PC-3 (cell line): ENCODE measurements around the gene BCAS3. TPM values are rescaled to one million over a fixed set of nuclear protein-coding genes. Genes with fewer than 3 reads are reported as not detected.

Source experiments
- ATAC-seq: fragments of 200-7000 bp; cut with Tn5 transposase; 2 replicates; pipeline ENCODE4 v1.9.1; 2020; ENCODE audit warnings: mild to moderate bottlenecking, moderate library complexity
- BruUV-seq: library from RNA; stranded (reverse); fragments of 400-500 nt; replicated peaks from 2 replicates; lab custom pipeline; 2021; lab: Mats Ljungman, UMichigan
- CTCF ChIA-PET: fragments of 300-600 bp; sonication (Branson Sonifier 250); formaldehyde crosslinking; loops from one replicate; lab custom pipeline; 2022; ENCODE audit warnings: antibody characterized with exemption; lab: Charles Lee
- POLR2A ChIA-PET: fragments of 300-600 bp; sonication (Branson Sonifier 250); formaldehyde crosslinking; loops from one replicate; lab custom pipeline; 2022; ENCODE audit warnings: antibody characterized with exemption; ENCODE audit not compliant: unreplicated experiment; lab: Charles Lee
- DNase-seq: peaks from one replicate; pipeline ENCODE4 v3.0.0-alpha.2; 2015
- H2AFZ ChIP-seq: fragments of 300-600 bp; sonication (generic); 2 replicates; pipeline ENCODE4 v1.6.0; 2016; ENCODE audit warnings: antibody characterized with exemption, low read length
- H3F3A ChIP-seq: fragments of 300-600 bp; sonication (generic); one replicate; pipeline ENCODE4 v1.6.0; 2017; ENCODE audit warnings: antibody characterized with exemption, low read length, control low read depth, mild to moderate bottlenecking; ENCODE audit not compliant: unreplicated experiment
- H3K27ac ChIP-seq: fragments of 300-600 bp; sonication (generic); 2 replicates; pipeline ENCODE4 v1.5.1; 2016; ENCODE audit warnings: mild to moderate bottlenecking, low read length
- H3K27me3 ChIP-seq: fragments of 300-600 bp; sonication (generic); 2 replicates; pipeline ENCODE4 v1.6.1; 2016; ENCODE audit warnings: low read length, mixed read lengths
- H3K36me3 ChIP-seq: fragments of 300-600 bp; sonication (generic); 2 replicates; pipeline ENCODE4 v1.6.1; 2016; ENCODE audit warnings: low read depth, mixed run types, low read length, mixed read lengths
- H3K4me1 ChIP-seq: fragments of 300-600 bp; sonication (generic); 2 replicates; pipeline ENCODE4 v1.5.1; 2016; ENCODE audit warnings: low read length; ENCODE audit not compliant: insufficient read depth
- H3K4me2 ChIP-seq: fragments of 300-600 bp; sonication (generic); 2 replicates; pipeline ENCODE4 v1.6.0; 2016; ENCODE audit warnings: low read length
- H3K4me3 ChIP-seq: fragments of 300-600 bp; sonication (generic); 2 replicates; pipeline ENCODE4 v1.5.1; 2016; ENCODE audit warnings: mild to moderate bottlenecking, low read length, mixed read lengths
- H3K79me2 ChIP-seq: fragments of 300-600 bp; sonication (generic); 2 replicates; pipeline ENCODE4 v1.6.1; 2017; ENCODE audit warnings: low read length, mixed read lengths
- H3K9ac ChIP-seq: fragments of 300-600 bp; sonication (generic); 2 replicates; pipeline ENCODE4 v1.6.0; 2016; ENCODE audit warnings: mild to moderate bottlenecking, low read length
- H3K9me2 ChIP-seq: fragments of 300-600 bp; sonication (generic); replicated peaks from 2 replicates; pipeline ENCODE4 v1.6.1; 2016; ENCODE audit warnings: mixed run types, low read length, mixed read lengths
- H3K9me3 ChIP-seq: fragments of 300-600 bp; sonication (generic); 2 replicates; pipeline ENCODE4 v1.6.1; 2016; ENCODE audit warnings: low read length, mixed read lengths
- H4K20me1 ChIP-seq: fragments of 300-600 bp; sonication (generic); 2 replicates; pipeline ENCODE4 v1.6.1; 2016; ENCODE audit warnings: low read length, mixed read lengths
- EZH2 ChIP-seq: fragments of 300-600 bp; sonication (generic); IDR thresholded peaks from one replicate; pipeline ENCODE4 v1.6.1; 2017; ENCODE audit warnings: antibody characterized with exemption, mild to moderate bottlenecking, low read length; ENCODE audit not compliant: unreplicated experiment
- EZH2phosphoT487 ChIP-seq: fragments of 300-600 bp; sonication (generic); IDR thresholded peaks from 2 replicates; pipeline ENCODE4 v1.6.1; 2018; ENCODE audit warnings: mild to moderate bottlenecking, antibody characterized with exemption, low read length, borderline replicate concordance
- intact Hi-C: fragments of 100-400 bp; cut with micrococcal nuclease; formaldehyde crosslinking; loops from 2 replicates; pipeline ENCODE4 v1.9.0; 2023
- total RNA-seq: library from RNA; depleted of rRNA; stranded (reverse); fragments of >200 nt; gene quantifications from 2 replicates; pipeline ENCODE4 v1.2.3, GENCODE V29; 2014
- TF ChIP-seq, protein P1 (sequence below): fragments of 300-600 bp; sonication (generic); conservative IDR thresholded peaks from 2 replicates; pipeline ENCODE4 v1.5.1; 2017; ENCODE audit warnings: antibody characterized with exemption, low read depth, mild to moderate bottlenecking, low read length

BCAS3 gene
- total RNA-seq, 1 experiment from 2014 or later: 25.9 TPM

DNA sequence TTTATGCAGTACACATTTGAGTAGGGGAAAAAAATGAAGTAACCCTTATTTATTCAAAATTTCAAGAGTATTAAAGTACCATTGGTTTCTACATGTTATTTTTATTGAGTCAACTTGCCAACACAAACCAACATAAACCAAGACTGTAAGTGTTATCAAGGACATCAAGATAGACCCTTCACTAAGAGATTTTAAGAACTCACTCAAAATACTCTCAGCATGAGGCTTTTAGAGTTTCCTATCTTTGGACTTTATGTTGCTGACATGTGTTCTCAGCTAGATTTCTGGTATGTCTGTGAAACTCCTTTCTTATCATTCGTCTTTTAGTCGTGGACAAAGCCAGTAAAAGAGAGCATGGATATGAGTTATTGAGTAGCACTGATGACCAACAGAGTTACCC is 509.4 kb downstream of the BCAS3 start:
- Histone ChIP-seq H3K4me1 (no peaks in the 10 kb centered on the region), H3K4me2 (no peak overlapping the region), H3K9me2 (no peaks in the 10 kb centered on the region), H3K9ac (no peak overlapping the region), H2AFZ (no peak overlapping the region), H4K20me1 (no peaks in the 10 kb centered on the region), H3K27me3 (no peaks in the 10 kb centered on the region), H3K4me3 (no peak overlapping the region), H3K27ac (no peak overlapping the region), H3F3A (no peaks in the 10 kb centered on the region), H3K79me2 (no peaks in the 10 kb centered on the region), H3K9me3 (no peaks in the 10 kb centered on the region), H3K36me3 (no peaks in the 10 kb centered on the region)
- ATAC-seq (no peak), DNase-seq (no peak)
- ChIA-PET CTCF (no interaction called here), POLR2A (no interaction called here)
- BruUV-seq: no TSS peak
- TF ChIP-seq, protein P1, sequence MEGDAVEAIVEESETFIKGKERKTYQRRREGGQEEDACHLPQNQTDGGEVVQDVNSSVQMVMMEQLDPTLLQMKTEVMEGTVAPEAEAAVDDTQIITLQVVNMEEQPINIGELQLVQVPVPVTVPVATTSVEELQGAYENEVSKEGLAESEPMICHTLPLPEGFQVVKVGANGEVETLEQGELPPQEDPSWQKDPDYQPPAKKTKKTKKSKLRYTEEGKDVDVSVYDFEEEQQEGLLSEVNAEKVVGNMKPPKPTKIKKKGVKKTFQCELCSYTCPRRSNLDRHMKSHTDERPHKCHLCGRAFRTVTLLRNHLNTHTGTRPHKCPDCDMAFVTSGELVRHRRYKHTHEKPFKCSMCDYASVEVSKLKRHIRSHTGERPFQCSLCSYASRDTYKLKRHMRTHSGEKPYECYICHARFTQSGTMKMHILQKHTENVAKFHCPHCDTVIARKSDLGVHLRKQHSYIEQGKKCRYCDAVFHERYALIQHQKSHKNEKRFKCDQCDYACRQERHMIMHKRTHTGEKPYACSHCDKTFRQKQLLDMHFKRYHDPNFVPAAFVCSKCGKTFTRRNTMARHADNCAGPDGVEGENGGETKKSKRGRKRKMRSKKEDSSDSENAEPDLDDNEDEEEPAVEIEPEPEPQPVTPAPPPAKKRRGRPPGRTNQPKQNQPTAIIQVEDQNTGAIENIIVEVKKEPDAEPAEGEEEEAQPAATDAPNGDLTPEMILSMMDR: no peak
- TF ChIP-seq EZH2phosphoT487 (no peak), EZH2 (no peak)
- intact Hi-C loops: no loop called here

DNA sequence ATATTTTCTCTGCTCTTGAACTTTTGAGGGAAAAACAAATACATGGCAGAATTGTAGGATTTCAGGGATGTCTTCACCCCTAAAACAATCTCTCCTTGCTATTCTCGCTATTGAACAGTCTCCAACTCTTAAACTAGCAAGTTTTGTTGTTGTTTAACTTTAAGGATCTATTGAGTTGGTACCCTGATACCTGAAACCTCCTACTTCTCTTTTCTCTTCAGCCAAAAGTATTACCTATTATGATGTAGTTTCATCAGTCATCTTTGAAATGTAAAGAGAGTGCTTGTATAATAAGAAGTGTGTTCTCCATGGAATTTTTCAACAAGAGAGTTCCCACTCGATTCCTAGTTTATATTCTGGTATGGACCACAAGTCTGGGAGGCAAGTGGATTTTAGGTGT is 510.4 kb downstream of the BCAS3 start:
- intact Hi-C loops: no loop called here
- Histone ChIP-seq H3K4me2 (no peak overlapping the region), H3K4me3 (no peak overlapping the region), H3K27me3 (no peaks in the 10 kb centered on the region), H3K36me3 (no peaks in the 10 kb centered on the region), H4K20me1 (no peaks in the 10 kb centered on the region), H2AFZ (no peak overlapping the region), H3K9me2 (no peaks in the 10 kb centered on the region), H3K79me2 (no peaks in the 10 kb centered on the region), H3F3A (no peaks in the 10 kb centered on the region), H3K27ac (no peak overlapping the region), H3K9me3 (no peaks in the 10 kb centered on the region), H3K4me1 (no peaks in the 10 kb centered on the region), H3K9ac (no peak overlapping the region)
- DNase-seq (no peak), ATAC-seq (no peak)
- POLR2A ChIA-PET: no interaction called here
- no TSS peak for BruUV-seq
- CTCF ChIA-PET: no interaction called here
- TF ChIP-seq EZH2 (no peak), EZH2phosphoT487 (no peak)
- TF ChIP-seq, protein P1: no peak

DNA sequence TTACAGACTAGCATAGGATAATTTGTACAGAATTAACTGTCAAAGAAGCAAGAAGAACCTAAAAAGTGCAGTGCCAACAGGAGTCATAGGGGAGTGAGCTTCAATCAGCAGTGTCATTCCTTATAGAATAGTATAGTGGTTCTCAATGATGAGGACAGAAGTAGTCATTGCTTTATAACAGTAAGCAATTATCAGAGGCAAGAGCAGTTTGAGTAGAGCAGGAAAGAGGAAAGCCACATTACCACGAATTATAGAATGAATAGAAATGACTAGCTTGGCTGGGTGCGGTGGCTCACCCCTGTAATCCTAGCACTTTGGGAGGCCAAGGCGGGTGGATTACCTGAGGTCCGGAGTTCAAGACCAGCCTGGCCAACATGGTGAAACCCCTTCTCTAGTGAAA is 512.3 kb downstream of the BCAS3 start:
- H3K27ac ChIP-seq: no peak overlapping the region
- TF ChIP-seq, protein P1: no peak
- no peak for TF ChIP-seq EZH2
- no peak for TF ChIP-seq EZH2phosphoT487
- no peak overlapping the region for H3K9ac ChIP-seq
- H3K79me2 ChIP-seq: no peaks in the 10 kb centered on the region
- no peaks in the 10 kb centered on the region for H3F3A ChIP-seq
- H3K4me2 ChIP-seq: no peak overlapping the region
- no peaks in the 10 kb centered on the region for H3K9me3 ChIP-seq
- BruUV-seq: no TSS peak
- CTCF ChIA-PET: no interaction called here
- no peaks in the 10 kb centered on the region for H4K20me1 ChIP-seq
- H3K36me3 ChIP-seq: no peaks in the 10 kb centered on the region
- no peaks in the 10 kb centered on the region for H3K4me1 ChIP-seq
- H2AFZ ChIP-seq: no peak overlapping the region
- POLR2A ChIA-PET: interaction anchor here (0.6 kb wide), 1 partner anchor 9 kb away, joined by 5 read pairs; no protein-coding TSS in a partner anchor
- intact Hi-C loops: no loop called here
- H3K9me2 ChIP-seq: no peaks in the 10 kb centered on the region
- H3K27me3 ChIP-seq: no peaks in the 10 kb centered on the region
- H3K4me3 ChIP-seq: no peak overlapping the region
- DNase-seq: no peak
- no peak for ATAC-seq
